Brain microvascular endothelial cell (primary cell): ENCODE measurements around the gene CBX1.
"Not testable (repeated sequence)": the region's sequence is repeated elsewhere in the genome, so short reads cannot be mapped to it uniquely, and the experiment has no call there.

ENCODE experiments used
- DNase-seq: peaks from one replicate; pipeline ENCODE4 v3.0.0-alpha.2; 2020
- H3K27ac ChIP-seq: fragments of 250-450 bp; sonication (Bioruptor Pico); 2 replicates; pipeline ENCODE4 v1.5.1; 2020; ENCODE audit warnings: mild to moderate bottlenecking, moderate library complexity
- H3K27me3 ChIP-seq: fragments of 250-450 bp; sonication (Bioruptor Pico); replicated peaks from 2 replicates; pipeline ENCODE4 v1.5.1; 2020; ENCODE audit warnings: mild to moderate bottlenecking
- H3K36me3 ChIP-seq: fragments of 250-450 bp; sonication (Bioruptor Pico); replicated peaks from 2 replicates; pipeline ENCODE4 v1.5.1; 2020; ENCODE audit warnings: mild to moderate bottlenecking
- H3K4me3 ChIP-seq: 2 replicates; pipeline ENCODE4 v1.5.1; 2011; ENCODE audit warnings: low read depth, mild to moderate bottlenecking, control low read depth, low read length, moderate library complexity
- CTCF ChIP-seq: IDR thresholded peaks from 2 replicates; pipeline ENCODE4 v1.5.1; 2011; ENCODE audit warnings: low read depth, mild to moderate bottlenecking, moderate library complexity, low read length, control low read depth, inconsistent platforms; ENCODE audit errors: missing control alignments
- in situ Hi-C: cut with HindIII; loops from 2 replicates; pipeline ENCODE4 v1.10.0; 2017; ENCODE audit warnings: low sequenced_read_pairs, low pct_ligation_motif_present

CBX1 gene

DNA sequence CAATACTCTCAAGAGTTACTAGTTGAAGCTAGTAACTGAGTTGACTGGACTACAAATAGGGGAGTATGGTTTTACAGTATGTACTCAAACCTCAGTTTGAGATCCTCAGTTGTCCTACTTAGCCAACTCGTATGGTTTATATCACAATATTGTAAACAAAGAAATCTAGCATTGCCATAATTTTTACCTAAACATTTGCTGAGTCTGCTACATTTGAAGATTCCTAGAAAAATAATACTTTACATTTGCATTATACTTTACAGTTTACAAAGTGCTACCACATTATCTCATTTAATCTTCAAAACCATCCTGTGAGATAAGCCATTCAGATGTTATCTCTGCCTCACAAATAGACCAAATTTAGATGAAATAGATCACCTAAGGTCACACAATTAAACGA lies 16.3 kb downstream of the CBX1 start:
- no peak for DNase-seq

GRCh38 chr17:48081858-48082257 lies 19.4 kb downstream of the CBX1 start:
- in situ Hi-C loops = no loop called here
- Histone ChIP-seq H3K27ac (no peak overlapping the region), H3K27me3 (no peaks in the 10 kb centered on the region), H3K4me3 (no peak overlapping the region), H3K36me3 (peaks cover under 1% of the 10 kb centered on the region)
- no peak for TF ChIP-seq CTCF
- DNase-seq = no peak

More for the DNA sequence above, 16.3 kb downstream of the CBX1 start:
- Histone ChIP-seq H3K27ac (no peak overlapping the region), H3K27me3 (no peaks in the 10 kb centered on the region), H3K36me3 (no peaks in the 10 kb centered on the region), H3K4me3 (no peak overlapping the region)
- TF ChIP-seq CTCF = no peak
- in situ Hi-C loops = no loop called here

GRCh38 chr17:48077152-48077551 lies 24.1 kb downstream of the CBX1 start:
- DNase-seq, in situ Hi-C loops, H3K27ac ChIP-seq, H3K4me3 ChIP-seq, H3K27me3 ChIP-seq: not testable (repeated sequence)
- H3K36me3 ChIP-seq = peaks cover 31% of the 10 kb centered on the region

DNA sequence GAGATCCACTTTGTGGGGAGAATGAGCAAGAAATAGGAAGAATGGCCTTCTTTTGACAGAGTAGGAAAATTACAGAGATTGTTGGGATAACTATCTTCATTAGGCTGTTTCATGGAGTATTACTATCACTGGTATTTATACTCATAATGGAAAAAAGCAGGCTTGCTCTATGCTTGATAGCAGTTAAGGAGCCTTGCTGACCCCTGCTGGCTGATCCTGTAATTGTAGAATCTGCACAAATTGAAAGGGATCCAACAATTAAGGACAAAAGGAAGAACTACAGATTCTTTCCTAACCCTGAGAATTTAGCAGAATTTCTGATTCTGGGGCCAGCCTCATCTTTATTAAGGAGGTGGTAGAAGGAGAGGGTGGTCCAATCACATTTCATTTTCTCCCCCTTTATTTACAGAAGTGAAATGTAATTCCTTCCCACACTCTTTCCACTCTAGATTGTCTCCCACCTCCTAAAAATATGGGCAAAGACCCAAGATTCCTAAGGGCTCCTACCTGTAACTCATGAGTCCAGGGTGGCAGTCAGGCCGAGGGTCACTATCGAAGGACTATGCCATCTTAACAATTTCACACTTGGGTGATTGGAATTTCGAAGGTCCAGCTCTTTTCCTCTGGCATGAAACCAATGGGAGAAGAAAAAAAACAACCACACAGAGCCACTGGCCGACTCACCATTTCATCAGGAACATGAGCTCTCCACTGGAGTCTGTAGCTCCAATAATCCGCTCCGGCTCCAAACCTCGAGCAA lies 26.8 kb downstream of the CBX1 start:
- H3K27me3 ChIP-seq = no peaks in the 10 kb centered on the region
- peak; percentile 83 for TF ChIP-seq CTCF
- DNase-seq = peak; percentile 89
- in situ Hi-C loops = no loop called here
- H3K27ac ChIP-seq = peak overlapping the region; percentile 2
- H3K36me3 ChIP-seq = peaks cover 50% of the 10 kb centered on the region
- H3K4me3 ChIP-seq = no peak overlapping the region

DNA sequence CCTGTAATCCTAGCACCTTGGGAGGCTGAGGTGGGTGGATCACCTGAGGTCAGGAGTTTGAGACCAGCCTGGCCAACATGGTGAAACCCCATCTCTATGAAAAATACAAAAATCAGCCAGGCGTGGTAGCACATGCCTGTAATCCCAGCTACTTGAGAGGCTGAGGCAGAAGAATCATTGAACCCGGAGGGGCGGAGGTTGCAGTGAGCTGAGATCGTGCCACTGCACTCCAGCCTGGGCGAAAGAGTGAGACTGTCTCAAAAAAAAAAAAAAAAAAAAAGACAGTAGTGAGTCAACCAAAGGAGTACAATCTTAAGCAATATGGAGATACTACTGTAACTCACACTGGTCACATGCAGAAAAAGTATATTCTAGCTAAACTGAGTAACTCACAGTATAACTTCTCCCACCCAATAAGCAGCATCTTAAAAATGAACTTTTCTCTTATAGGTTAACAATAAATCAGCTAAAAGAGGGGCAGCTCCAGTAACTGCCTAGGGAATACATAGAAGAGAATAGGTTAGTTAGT lies 27.6 kb downstream of the CBX1 start:
- H3K27ac ChIP-seq = peak overlapping the region; percentile 2
- in situ Hi-C loops = not testable (repeated sequence)

DNA sequence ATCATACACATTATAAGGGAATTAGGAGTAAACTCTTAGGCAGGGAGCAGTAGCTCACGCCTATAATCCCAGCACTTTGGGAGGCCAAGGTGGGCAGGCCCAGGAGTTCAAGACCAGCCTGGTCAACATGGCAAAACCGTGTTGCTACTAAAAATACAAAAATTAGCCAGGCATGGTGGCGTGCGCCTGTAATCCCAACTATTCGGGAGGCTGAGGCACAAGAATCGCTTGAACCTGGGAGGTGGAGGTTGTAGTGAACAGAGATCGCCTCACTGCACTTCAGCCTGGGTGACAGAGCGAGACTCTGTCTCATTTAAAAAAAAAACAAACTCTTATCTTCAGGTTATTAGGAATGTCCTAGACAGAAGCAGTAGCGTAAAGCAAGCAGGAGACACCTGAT lies 28.5 kb downstream of the CBX1 start:
- H3K36me3 ChIP-seq = peaks cover 54% of the 10 kb centered on the region
- in situ Hi-C loops, H3K27ac ChIP-seq: not testable (repeated sequence)

More for the DNA sequence above, 27.6 kb downstream of the CBX1 start:
- peaks cover 50% of the 10 kb centered on the region for H3K36me3 ChIP-seq
- not testable (repeated sequence) for H3K4me3 ChIP-seq, H3K27me3 ChIP-seq, DNase-seq

GRCh38 chr17:48071654-48072053 lies 29.6 kb downstream of the CBX1 start:
- H3K27ac ChIP-seq = no peak overlapping the region
- no peak overlapping the region for H3K4me3 ChIP-seq
- no peak for TF ChIP-seq CTCF
- no peak for DNase-seq
- H3K36me3 ChIP-seq = peaks cover 60% of the 10 kb centered on the region
- no peaks in the 10 kb centered on the region for H3K27me3 ChIP-seq
- in situ Hi-C loops = no loop called here

More for the DNA sequence above, 28.5 kb downstream of the CBX1 start:
- not testable (repeated sequence) for H3K4me3 ChIP-seq, DNase-seq, H3K27me3 ChIP-seq
